G401 (cell line): ENCODE measurements around the gene GOSR2. TPM values are rescaled to one million over a fixed set of nuclear protein-coding genes. Genes with fewer than 3 reads are reported as not detected.
A peak's percentile ranks its signal among the peaks of the same experiment; 100 is the strongest.
"Not testable (repeated sequence)": the region's sequence is repeated elsewhere in the genome, so short reads cannot be mapped to it uniquely, and the experiment has no call there.

Experiments used
- DNase-seq: peaks from one replicate; pipeline ENCODE4 v3.0.0-alpha.2; 2015; ENCODE audit warnings: low spot score
- in situ Hi-C: cut with HindIII; loops from 2 replicates; pipeline ENCODE4 v1.10.0; 2016; ENCODE audit warnings: low sequenced_read_pairs, mixed read lengths
- total RNA-seq: library from RNA; depleted of rRNA; stranded (reverse); fragments of >200 nt; shearing (Covaris generic); gene quantifications from 2 replicates; pipeline ENCODE4 v1.2.3, GENCODE V29; 2014; rRNA removed

The GOSR2 gene
- total RNA-seq, 1 experiment from 2014 or later: 41.7 TPM

DNA sequence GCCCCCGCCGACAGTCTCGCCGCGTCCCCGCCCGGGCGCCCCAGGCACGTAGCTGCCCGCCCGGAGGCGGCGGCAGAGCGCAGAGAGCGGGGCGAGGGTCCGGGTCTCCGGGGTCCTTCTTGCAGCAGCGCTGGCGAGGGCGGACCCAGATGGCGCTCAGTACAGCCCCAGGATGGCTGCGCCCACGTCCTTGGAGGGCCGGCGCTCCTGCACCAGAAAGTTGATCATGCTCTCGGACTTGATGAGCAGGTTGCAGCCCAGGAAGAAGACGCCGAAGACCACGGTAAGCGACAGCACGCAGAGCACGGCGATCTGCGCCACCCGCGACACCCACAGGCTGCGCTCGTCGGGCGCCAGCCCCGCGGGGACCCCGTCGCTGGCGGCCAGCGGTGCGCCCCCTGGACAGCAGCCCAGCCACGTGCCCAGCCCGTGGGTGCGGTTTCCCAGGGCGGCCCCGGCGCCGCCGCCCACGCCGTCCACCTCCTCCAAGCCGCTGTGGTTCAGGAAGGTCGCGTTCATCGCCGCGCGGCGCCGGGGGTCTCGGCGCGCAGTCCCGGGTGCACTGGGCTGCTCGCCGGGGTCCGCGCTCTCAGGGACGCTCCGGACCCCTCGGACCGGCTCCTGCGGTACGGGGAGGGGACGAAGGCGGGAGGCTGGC lies 55.7 kb downstream of the GOSR2 start:
- DNase-seq: peak; percentile 32

DNA sequence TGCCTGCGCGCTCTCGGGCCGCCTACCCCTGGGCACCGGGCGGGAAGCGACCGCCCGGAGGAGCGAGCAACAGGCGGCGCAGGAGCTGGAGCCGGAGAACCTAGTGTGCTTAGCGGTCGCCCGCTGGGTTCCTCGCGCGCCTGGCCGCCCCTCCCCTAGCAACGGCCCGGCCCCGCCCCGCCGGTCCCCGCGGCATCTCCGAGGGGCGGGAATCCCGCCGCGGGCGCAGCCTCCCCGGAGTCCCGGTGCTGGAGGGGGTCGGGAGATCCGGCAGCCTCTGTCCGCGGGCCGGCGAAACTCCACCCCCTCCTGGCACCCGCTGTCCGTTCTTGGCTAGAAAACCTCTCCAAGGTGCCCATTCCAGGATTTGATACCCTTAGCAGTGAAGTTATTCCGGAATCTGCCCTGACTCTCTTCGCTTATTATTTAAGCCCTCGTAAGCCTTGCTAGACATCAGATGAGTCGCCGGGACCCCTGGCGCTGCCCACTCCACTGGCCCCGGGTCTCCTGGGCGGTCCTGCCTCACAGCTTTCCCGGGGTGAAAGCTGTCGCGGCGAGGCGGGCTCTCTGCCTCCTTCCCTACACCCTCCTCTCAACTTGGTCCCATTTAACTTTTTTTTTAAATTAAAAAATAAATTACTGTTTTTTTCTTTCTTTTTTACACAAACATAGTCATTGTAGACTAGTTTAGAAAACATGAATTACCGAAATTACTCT lies 56.3 kb downstream of the GOSR2 start, which contains the start of gene RPRML:
TSS of gene RPRML (minus strand) at position 107 of the 717 bp plus-strand sequence. CDS start 246 bp downstream, outside the sequence.
- in situ Hi-C loops: no loop called here
- DNase-seq: peak; percentile 47

More for the DNA sequence above, 55.7 kb downstream of the GOSR2 start:
- in situ Hi-C loops: no loop called here

DNA sequence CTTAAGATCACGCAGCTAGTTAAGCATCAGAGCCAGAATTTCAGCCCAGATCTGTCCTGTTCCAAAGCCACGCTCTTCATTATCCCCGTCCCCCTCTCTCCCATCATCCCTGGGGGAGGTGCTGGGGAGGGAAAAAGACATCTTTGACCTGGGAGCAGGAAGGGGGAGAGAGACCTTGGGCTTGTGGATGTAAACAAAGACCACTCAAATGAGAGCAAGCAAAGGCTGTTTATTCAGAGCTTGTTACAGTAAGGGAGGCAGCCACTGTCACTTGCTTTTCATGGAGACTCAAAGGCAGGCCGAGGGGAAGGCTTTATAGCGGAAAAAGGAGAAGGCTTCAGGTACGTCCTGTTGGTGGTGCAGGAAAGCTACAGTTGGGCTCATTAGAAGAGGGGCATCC lies 59.6 kb downstream of the GOSR2 start:
- DNase-seq: no peak
- in situ Hi-C loops: no loop called here

DNA sequence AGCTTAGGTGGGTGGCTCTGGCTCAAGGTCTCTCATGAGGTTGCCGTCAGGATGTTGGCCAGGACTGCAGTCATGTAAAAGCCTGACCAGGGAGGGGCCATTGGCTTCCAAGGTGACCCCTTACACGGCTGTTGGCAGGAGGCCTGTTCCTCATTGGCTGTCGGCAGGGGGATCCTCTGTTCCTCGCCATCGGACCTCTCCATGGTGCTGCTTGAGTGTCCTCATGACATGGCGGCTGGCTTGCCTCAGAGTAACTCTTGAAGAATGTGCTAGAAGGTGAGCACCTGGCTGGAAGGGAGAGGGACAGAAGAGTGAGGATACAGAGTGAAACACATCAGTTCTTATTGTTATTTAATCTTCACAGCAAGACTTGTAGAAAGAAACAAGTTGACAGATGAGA lies 60.8 kb downstream of the GOSR2 start:
- DNase-seq: no peak
- in situ Hi-C loops: no loop called here

DNA sequence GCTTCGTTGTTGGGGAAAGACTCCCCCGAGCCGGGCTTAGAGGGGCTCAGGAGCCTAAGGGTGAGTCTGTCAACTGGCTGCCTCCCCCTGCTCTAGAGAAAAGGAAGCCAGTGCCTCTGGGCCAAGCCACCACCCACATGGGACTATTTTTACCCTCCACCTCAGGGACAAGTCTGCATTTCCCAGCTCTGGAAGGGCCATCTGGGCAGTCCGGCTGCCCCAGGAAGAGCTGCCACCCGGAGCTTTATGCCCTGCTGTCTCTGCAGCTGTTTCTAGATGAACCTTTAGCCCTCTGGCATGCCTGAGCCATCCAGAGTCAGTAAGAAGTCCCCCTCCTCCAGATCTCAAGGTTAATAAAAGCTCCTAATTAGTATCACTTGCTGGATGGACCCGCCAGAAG lies 61.4 kb downstream of the GOSR2 start:
- in situ Hi-C loops: no loop called here
- DNase-seq: peak; percentile 84

DNA sequence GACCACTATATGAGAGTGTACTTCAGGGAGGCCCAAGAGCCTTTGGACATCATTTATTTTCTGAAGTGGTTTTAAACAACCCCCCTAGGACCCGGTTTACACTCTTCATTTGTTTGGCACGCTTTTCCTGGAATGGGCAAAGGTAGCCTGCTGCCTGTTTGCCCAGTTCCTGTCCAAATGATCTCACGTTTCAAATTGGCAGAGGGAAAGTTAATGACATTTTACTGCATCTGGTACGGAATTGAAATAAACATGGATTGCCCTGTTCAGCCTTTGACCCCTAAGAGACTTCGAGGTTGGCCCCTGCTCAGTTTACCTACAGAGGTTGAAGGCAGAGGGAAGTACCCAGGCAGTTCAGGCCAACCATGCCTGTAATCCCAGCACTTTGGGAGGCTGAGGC lies 61.9 kb downstream of the GOSR2 start:
- in situ Hi-C loops: no loop called here
- peak; percentile 65 for DNase-seq

DNA sequence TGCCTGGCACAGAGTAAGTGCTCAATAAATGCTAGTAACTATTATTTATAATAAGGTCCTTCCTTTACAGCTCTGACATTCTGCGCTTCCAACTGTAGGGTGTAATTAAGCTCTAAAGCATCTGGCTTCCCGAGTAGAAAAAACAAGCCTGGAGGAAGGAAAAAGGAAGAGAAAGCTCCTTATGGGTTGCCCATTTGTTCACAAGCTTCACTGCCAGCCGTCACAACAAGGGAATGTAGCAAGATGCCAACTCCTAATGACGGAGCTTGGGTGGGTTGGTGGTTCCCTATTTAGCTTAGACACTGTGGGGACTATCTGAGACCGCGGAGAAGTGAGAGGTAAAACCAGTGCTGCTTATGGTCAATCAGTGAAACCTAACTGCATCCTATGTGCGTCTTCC lies 63.4 kb downstream of the GOSR2 start:
- in situ Hi-C loops: no loop called here
- DNase-seq: no peak

DNA sequence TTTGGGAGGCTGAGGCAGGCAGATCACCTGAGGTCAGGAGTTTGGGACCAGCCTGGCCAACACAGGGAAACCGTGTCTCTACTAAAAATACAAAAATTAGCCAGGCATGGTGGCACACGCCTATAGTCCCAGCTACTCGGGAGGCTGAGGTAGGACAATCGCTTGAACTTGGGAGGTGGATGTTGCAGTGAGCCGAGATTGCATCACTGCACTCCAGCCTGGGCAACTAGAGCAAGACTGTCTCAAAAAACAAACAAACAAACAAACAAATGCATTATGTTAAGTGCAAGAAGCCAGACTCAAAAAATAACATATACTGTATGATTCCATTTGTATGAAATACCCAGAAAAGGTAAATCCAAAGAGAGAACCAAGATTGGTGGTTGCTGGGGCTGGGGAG lies 65.0 kb downstream of the GOSR2 start:
- DNase-seq, in situ Hi-C loops: not testable (repeated sequence)

DNA sequence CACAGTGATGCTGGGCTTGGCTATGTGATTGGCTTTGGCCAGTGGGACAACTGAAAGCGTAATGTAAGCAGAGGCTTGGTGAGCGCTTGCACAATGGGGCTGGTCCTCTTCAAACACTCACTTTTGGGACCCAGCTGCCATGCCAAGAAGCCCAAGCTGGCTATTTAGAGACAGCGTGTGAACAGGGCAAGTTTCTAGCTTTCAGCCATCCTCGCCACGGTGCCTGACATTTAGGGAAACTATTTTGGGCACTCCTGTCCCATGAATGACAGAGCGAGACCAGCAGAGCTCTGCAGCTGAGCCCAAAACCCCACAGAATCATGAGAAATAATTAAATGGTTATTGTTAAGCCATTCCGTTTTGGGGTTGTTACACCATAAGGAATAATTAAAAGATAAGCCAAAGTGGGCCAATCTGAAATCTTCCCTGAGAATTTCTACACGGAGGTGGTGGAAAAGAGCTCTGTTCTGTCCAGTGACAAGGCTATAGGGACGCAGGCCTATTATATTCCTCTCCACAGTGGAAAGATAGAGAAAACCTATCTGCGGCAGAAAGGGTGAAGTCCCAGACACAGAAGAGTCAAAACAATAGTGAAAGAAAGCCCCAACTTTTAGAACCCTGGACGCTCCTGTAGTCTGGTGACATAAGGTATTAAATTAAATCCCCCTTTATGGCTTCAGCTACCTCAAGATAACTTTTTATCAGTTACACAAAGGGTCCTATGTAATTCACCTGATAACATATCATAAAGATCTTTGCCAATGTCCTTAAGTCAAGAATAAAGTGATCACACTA lies 66.9 kb downstream of the GOSR2 start:
- in situ Hi-C loops: no loop called here
- DNase-seq: no peak

DNA sequence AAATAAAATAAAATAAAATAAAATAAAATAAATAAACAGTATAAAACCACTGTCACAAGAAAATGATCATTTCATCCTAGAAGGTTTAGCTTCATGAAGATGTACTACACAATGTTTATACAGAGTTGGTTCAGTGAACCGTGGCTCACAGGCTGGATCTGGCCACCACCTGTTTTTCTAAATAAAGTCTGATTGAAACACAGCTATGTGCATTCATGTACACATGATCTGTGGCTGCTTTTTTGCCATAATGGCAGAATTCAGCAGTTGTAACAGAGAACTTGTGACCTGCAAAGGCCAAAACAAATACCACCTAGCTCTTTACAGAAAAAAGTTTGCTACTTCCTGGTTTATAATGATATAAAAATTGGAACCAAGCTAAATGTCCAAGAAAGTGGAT lies 68.7 kb downstream of the GOSR2 start:
- no peak for DNase-seq
- in situ Hi-C loops: no loop called here

Other genes with a start within 250 kb of the GOSR2 start
- not detected in 2 replicates for gene WNT3, start 104.5 kb upstream of the GOSR2 start, total RNA-seq
- gene WNT9B, start 71.6 kb upstream of the GOSR2 start, total RNA-seq: not detected in 2 replicates
- gene RPRML, start 56.1 kb downstream of the GOSR2 start, total RNA-seq: 2.4 and 3.9 TPM in 2 replicates